Testis (tissue), 3 donors: ENCODE measurements around the gene UCHL5. TPM values are rescaled to one million over a fixed set of nuclear protein-coding genes. Genes with fewer than 3 reads are reported as not detected.

ENCODE experiments used
- DNase-seq: peaks from one replicate; pipeline ENCODE4 v3.0.0-alpha.2; 2019
- H3K27ac ChIP-seq, 2 donors: fragments of 200-600 bp; sonication (generic); one replicate each; pipeline ENCODE4 v1.5.1; 2019
- H3K27me3 ChIP-seq: fragments of 200-600 bp; sonication (generic); one replicate; pipeline ENCODE4 v1.5.1; 2019
- H3K36me3 ChIP-seq: fragments of 200-600 bp; sonication (generic); one replicate; pipeline ENCODE4 v1.5.1; 2017; ENCODE audit warnings: low read depth; ENCODE audit errors: missing control alignments
- H3K4me1 ChIP-seq: fragments of 200-600 bp; sonication (generic); one replicate; pipeline ENCODE4 v1.5.1; 2019
- H3K4me3 ChIP-seq, 2 donors: fragments of 200-600 bp; sonication (generic); one replicate each; pipeline ENCODE4 v1.5.1; 2017 to 2019
- H3K9me3 ChIP-seq: fragments of 200-600 bp; sonication (generic); one replicate; pipeline ENCODE4 v1.5.1; 2017
- CTCF ChIP-seq, 3 experiments: fragments of 450-650 bp in 2 of 3; fragments of 200-600 bp in 1 of 3; sonication (generic) in 1 of 3; IDR thresholded peaks; one replicate each; pipeline ENCODE4 v1.5.1; 2016 to 2019; ENCODE audit warnings: antibody characterized with exemption in 3 of 3, mild to moderate bottlenecking in 2 of 3, moderate library complexity in 1 of 3
- POLR2A ChIP-seq: fragments of 450-650 bp; IDR thresholded peaks from one replicate; pipeline ENCODE4 v1.6.1; 2017; ENCODE audit warnings: antibody characterized with exemption, mild to moderate bottlenecking, moderate library complexity
- WGBS, 2 donors: methylation state at CpG; one replicate each; pipeline ENCODE4 v1.1.5; 2018; 5-methylcytosine and 5-hydroxymethylcytosine counted together
- intact Hi-C: fragments of 100-400 bp; cut with DNase I; formaldehyde crosslinking; loops from one replicate; pipeline ENCODE4 v1.15.1; 2023; ENCODE audit warnings: low total_unique reads
- polyA plus RNA-seq: library from polyadenylated mRNA; stranded (reverse); fragments of 350-450 nt; fragmentation: Illumina TruSeq; extraction: RNeasy Lipid Tissue Mini Kit (QIAGEN cat#74804); gene quantifications from one replicate; pipeline ENCODE4 v1.2.3, GENCODE V29; 2014; ENCODE audit warnings: low read depth, low replicate concordance; ENCODE audit not compliant: insufficient read depth
- total RNA-seq, 2 donors: library from RNA; depleted of rRNA; stranded (reverse); fragments of >200 nt; gene quantifications; one replicate each; pipeline ENCODE4 v1.2.3, GENCODE V29; 2016

UCHL5 gene
- total and polyA plus RNA-seq, 3 donors from 2014 or later: 17.9 to 55.5 (median 38.5) TPM

GRCh38 chr1:193013707-193014106 lies 45.5 kb downstream of the UCHL5 start:
- no peaks in the 10 kb centered on the region for H3K4me1 ChIP-seq
- no peak for DNase-seq
- no peak overlapping the region for H3K27ac ChIP-seq
- TF ChIP-seq POLR2A (no peak), CTCF (IDR thresholded peaks at IDR 0.05) (no peak)
- H3K36me3 ChIP-seq: no peaks in the 10 kb centered on the region
- no peaks in the 10 kb centered on the region for H3K9me3 ChIP-seq
- WGBS, 2 donors: 69 to 71% methylated on average over 7 of the region's 7 CpGs
- H3K4me3 ChIP-seq: no peak overlapping the region
- H3K27me3 ChIP-seq: no peaks in the 10 kb centered on the region
- intact Hi-C loops: no loop called here

- H3K4me1 ChIP-seq: no peaks in the 10 kb centered on the region
- TF ChIP-seq POLR2A (no peak), CTCF (IDR thresholded peaks at IDR 0.05) (no peak)
- no peaks in the 10 kb centered on the region for H3K27me3 ChIP-seq
- intact Hi-C loops: no loop called here
- H3K36me3 ChIP-seq: no peaks in the 10 kb centered on the region
- no peak overlapping the region for H3K4me3 ChIP-seq
- WGBS, 2 donors: 55 to 57% methylated on average over 2 of the region's 2 CpGs
- H3K27ac ChIP-seq: no peak overlapping the region
- DNase-seq: no peak
- no peaks in the 10 kb centered on the region for H3K9me3 ChIP-seq
Measured at GRCh38 chr1:193013005-193013404, 46.2 kb downstream of the UCHL5 start.

GRCh38 chr1:193011406-193011805 lies 47.8 kb downstream of the UCHL5 start:
- TF ChIP-seq CTCF (IDR thresholded peaks at IDR 0.05): no peak
- no peak for TF ChIP-seq POLR2A
- Histone ChIP-seq H3K27ac (no peak overlapping the region), H3K9me3 (no peaks in the 10 kb centered on the region), H3K27me3 (no peaks in the 10 kb centered on the region), H3K4me3 (no peak overlapping the region), H3K36me3 (no peaks in the 10 kb centered on the region), H3K4me1 (no peaks in the 10 kb centered on the region)
- 92 to 97% methylated on average over 1 of the region's 1 CpG for WGBS, 2 donors
- intact Hi-C loops: no loop called here
- DNase-seq: no peak

- Histone ChIP-seq H3K36me3 (no peaks in the 10 kb centered on the region), H3K4me1 (no peaks in the 10 kb centered on the region), H3K9me3 (no peaks in the 10 kb centered on the region), H3K27me3 (no peaks in the 10 kb centered on the region), H3K4me3 (no peak overlapping the region), H3K27ac (no peak overlapping the region)
- TF ChIP-seq POLR2A: no peak
- TF ChIP-seq CTCF (IDR thresholded peaks at IDR 0.05): no peak
- intact Hi-C loops: no loop called here
- DNase-seq: no peak
- 89 to 96% methylated on average over 3 of the region's 3 CpGs for WGBS, 2 donors
Measured at GRCh38 chr1:193009501-193009900, 49.7 kb downstream of the UCHL5 start.

GRCh38 chr1:193005785-193006184 lies 53.4 kb downstream of the UCHL5 start:
- WGBS, 2 donors: 96% methylated on average over 5 of the region's 5 CpGs
- H3K4me3 ChIP-seq: no peak overlapping the region
- intact Hi-C loops: no loop called here
- TF ChIP-seq POLR2A: no peak
- no peak for TF ChIP-seq CTCF (IDR thresholded peaks at IDR 0.05)
- H3K27me3 ChIP-seq: no peaks in the 10 kb centered on the region
- no peaks in the 10 kb centered on the region for H3K36me3 ChIP-seq
- DNase-seq: no peak
- no peak overlapping the region for H3K27ac ChIP-seq
- no peaks in the 10 kb centered on the region for H3K9me3 ChIP-seq
- no peaks in the 10 kb centered on the region for H3K4me1 ChIP-seq
